Measurements from ENCODE around the gene TBC1D2B.

- TF ChIP-seq CTCF (IDR thresholded peaks at IDR 0.05; ENCODE audit: insufficient read depth, low read length) (no peak), POLR2AphosphoS5 (IDR thresholded peaks at IDR 0.05; ENCODE audit: low read depth) (no peak), REST (IDR thresholded peaks at IDR 0.05; ENCODE audit: insufficient replicate concordance, low read depth) (no peak), GABPA (IDR thresholded peaks at IDR 0.05; ENCODE audit: low read depth) (no peak), SPI1 (IDR thresholded peaks at IDR 0.05; ENCODE audit: borderline replicate concordance, low read depth) (0 out of 2 replicates have a peak, but pooled peaks have one; percentile 12)
These were observed 39.7 kb downstream of the TBC1D2B start for GRCh38 chr15:78037779-78038305.

All from HL-60 (cell line).